ENCODE results near the gene HIPK1.

HIPK1 gene

DNA sequence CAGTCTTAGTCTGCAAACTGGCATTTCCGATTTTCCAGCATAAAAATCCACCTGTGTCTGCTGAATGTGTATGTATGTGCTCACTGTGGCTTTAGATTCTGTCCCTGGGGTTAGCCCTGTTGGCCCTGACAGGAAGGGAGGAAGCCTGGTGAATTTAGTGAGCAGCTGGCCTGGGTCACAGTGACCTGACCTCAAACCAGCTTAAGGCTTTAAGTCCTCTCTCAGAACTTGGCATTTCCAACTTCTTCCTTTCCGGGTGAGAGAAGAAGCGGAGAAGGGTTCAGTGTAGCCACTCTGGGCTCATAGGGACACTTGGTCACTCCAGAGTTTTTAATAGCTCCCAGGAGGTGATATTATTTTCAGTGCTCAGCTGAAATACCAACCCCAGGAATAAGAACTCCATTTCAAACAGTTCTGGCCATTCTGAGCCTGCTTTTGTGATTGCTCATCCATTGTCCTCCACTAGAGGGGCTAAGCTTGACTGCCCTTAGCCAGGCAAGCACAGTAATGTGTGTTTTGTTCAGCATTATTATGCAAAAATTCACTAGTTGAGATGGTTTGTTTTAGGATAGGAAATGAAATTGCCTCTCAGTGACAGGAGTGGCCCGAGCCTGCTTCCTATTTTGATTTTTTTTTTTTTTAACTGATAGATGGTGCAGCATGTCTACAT, 47.6 kb downstream of the HIPK1 start:
- Histone ChIP-seq H3K27me3 (ENCODE audit: control insufficient read depth, insufficient read depth, low read length) (no peaks in the 10 kb centered on the region), H3K4me3 (ENCODE audit: low read length) (no peak overlapping the region), H3K9ac (ENCODE audit: low read length) (no peak overlapping the region), H3K27ac (ENCODE audit: low read length) (peak overlapping the region; percentile 4), H3K9me3 (ENCODE audit: control insufficient read depth, low read depth, low read length) (no peaks in the 10 kb centered on the region), H3K4me1 (ENCODE audit: control insufficient read depth, low read depth, low read length) (peaks cover 56% of the 10 kb centered on the region), H3K36me3 (ENCODE audit: control insufficient read depth, low read depth, low read length) (peaks cover 21% of the 10 kb centered on the region)

DNA sequence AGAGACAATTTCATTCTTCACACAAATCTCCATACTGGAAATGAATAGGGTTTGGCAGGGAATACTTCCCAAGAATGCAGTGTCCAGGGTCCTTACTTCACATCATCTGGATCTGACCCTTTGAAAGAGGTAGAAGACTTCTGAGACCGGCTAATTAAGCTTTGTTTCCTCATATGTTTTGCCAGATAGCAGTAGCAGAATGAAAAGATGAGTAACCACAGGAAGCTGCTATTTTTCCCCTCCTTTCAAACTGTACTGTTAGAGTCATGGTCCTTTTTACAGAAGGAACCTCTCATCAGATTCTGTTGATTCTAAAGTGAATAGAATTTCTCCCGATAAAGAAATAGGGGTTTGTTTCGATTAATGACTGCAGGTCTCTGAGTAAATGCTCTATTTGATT, 48.8 kb downstream of the HIPK1 start:
- H3K9ac ChIP-seq (ENCODE audit: low read length), result no peak overlapping the region
- H3K4me1 ChIP-seq (ENCODE audit: control insufficient read depth, low read depth, low read length), result peaks cover 67% of the 10 kb centered on the region
- H3K36me3 ChIP-seq (ENCODE audit: control insufficient read depth, low read depth, low read length), result peaks cover 10% of the 10 kb centered on the region
- no peaks in the 10 kb centered on the region for H3K9me3 ChIP-seq (ENCODE audit: control insufficient read depth, low read depth, low read length)
- no peaks in the 10 kb centered on the region for H3K27me3 ChIP-seq (ENCODE audit: control insufficient read depth, insufficient read depth, low read length)
- H3K4me3 ChIP-seq (ENCODE audit: low read length), result no peak overlapping the region
- no peak overlapping the region for H3K27ac ChIP-seq (ENCODE audit: low read length)

DNA sequence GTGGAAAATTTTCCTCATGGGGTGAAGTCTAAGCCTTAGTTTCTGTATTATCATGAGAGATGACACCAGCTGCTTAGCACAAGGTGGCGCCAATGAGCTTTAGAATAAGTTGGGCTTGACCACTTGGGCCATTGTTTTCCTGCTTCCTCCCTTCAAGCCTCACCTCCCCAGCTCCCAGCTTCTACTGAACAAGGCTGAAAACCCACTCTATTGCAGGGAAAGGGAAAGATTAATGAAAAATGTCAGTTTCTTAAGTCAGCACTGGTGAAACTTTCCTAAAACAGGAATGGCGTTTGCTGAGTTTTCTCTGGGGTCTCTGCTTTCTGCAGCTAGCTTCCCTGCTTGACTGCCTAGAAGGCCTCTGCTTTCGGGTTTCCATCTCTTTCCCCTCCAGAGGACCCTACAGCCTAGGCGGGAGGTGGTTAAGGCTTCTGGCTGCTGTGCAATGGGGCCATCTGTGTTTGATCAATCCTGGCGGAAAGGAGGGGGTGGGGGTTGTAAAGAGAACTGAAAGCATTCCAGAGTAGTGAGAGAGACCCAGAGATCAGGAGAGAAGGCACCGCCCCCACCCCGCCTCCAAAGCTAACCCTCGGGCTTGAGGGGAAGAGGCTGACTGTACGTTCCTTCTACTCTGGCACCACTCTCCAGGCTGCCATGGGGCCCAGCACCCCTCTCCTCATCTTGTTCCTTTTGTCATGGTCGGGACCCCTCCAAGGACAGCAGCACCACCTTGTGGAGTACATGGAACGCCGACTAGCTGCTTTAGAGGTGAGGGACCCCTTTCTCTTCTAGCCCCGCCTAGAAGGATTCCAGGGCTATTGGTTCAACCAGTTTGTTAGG, 50.0 kb downstream of the HIPK1 start, which contains the start of gene OLFML3:
OLFML3 (plus strand) TSS at position 612 of the 840 bp plus-strand sequence; CDS start at position 655, 43 bp downstream.
- Histone ChIP-seq H3K27ac (ENCODE audit: low read length) (peak within 1 kb of the TSS; percentile 89), H3K9ac (ENCODE audit: low read length) (peak within 1 kb of the TSS; percentile 61), H3K4me1 (ENCODE audit: control insufficient read depth, low read depth, low read length) (peaks cover 72% of the 10 kb centered on the region)

DNA sequence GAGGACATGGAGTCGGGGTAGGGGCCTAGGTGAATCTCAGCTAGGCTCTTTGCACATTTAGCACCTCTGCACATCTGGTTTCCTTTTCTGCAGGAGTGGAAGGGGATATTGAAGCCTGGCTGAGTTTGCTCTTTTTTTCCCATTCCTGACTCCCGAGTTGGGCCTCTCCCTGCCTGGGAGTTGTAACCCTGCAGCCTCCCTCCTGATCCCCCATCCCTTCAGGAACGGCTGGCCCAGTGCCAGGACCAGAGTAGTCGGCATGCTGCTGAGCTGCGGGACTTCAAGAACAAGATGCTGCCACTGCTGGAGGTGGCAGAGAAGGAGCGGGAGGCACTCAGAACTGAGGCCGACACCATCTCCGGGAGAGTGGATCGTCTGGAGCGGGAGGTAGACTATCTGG, 51.0 kb downstream of the HIPK1 start:
- Histone ChIP-seq H3K27ac (ENCODE audit: low read length) (no peak overlapping the region), H3K9me3 (ENCODE audit: control insufficient read depth, low read depth, low read length) (no peaks in the 10 kb centered on the region), H3K4me1 (ENCODE audit: control insufficient read depth, low read depth, low read length) (peaks cover 69% of the 10 kb centered on the region), H3K4me3 (ENCODE audit: low read length) (peak overlapping the region; percentile 37), H3K27me3 (ENCODE audit: control insufficient read depth, insufficient read depth, low read length) (no peaks in the 10 kb centered on the region), H3K36me3 (ENCODE audit: control insufficient read depth, low read depth, low read length) (peaks cover 2% of the 10 kb centered on the region), H3K9ac (ENCODE audit: low read length) (no peak overlapping the region)

More for the DNA sequence above, 50.0 kb downstream of the HIPK1 start, which contains the start of gene OLFML3:
- peak within 1 kb of the TSS; percentile 37 for H3K4me3 ChIP-seq (ENCODE audit: low read length)
- H3K27me3 ChIP-seq (ENCODE audit: control insufficient read depth, insufficient read depth, low read length), result no peaks in the 10 kb centered on the region
- H3K36me3 ChIP-seq (ENCODE audit: control insufficient read depth, low read depth, low read length), result peaks cover 2% of the 10 kb centered on the region
- no peaks in the 10 kb centered on the region for H3K9me3 ChIP-seq (ENCODE audit: control insufficient read depth, low read depth, low read length)

DNA sequence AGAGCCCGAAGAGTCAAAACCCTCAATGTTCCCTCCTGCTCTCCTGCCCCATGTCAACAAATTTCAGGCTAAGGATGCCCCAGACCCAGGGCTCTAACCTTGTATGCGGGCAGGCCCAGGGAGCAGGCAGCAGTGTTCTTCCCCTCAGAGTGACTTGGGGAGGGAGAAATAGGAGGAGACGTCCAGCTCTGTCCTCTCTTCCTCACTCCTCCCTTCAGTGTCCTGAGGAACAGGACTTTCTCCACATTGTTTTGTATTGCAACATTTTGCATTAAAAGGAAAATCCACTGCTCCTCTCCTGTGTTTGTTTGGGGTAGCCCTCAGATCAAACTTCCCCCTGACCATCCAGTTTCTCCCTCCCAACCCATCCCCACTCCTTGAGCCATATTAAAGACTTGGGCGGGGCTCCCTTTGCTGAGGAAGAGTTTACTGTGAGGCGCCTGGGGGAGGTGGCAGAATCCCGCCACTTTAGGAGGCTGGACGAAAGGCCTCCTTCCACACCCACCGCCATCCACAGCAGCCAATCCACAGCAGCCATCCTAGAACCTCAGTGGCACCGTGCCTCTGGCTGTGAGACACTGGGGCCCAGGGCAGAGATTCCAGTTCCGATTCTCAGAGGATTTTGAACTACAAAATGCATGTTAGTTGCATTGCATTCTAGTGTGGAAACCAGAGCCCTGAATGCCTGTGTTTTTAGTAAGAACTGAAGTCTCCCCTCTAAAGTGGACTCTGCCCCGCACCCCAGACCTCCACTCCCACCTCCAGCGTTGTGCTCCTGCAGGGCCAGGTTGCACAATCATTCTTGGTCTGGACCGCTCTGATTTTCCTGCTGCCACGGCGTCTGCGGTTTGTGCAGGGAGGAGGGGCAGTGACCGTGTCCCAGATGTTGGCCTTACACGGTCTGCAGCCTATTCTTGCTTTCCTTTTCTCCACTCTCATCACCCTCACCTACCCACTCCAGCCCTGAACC, 53.1 kb downstream of the HIPK1 start:
- Histone ChIP-seq H3K9ac (ENCODE audit: low read length) (no peak overlapping the region), H3K27me3 (ENCODE audit: control insufficient read depth, insufficient read depth, low read length) (no peaks in the 10 kb centered on the region)

DNA sequence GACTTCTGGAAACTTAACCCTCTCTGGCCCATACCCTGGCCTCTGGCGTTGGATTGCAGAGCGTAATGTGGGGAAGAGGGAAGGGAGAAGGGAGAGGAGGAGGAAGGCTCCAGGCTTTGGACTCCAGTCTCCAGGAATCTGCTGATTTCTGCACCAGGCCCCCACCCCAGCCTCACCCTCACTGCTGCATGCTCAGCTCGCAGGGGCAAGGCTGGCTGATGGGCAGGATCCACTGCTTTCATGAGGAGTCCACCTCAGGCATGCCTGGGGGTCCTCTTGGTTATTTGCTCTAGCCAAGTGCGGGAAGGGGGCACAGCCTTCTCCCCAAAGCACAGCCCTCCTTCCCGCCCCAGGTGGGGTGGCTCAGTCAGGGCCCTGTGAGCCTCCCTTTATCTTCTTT, 53.8 kb downstream of the HIPK1 start:
- Histone ChIP-seq H3K9ac (ENCODE audit: low read length) (no peak overlapping the region), H3K4me1 (ENCODE audit: control insufficient read depth, low read depth, low read length) (peaks cover 44% of the 10 kb centered on the region), H3K27me3 (ENCODE audit: control insufficient read depth, insufficient read depth, low read length) (no peaks in the 10 kb centered on the region), H3K36me3 (ENCODE audit: control insufficient read depth, low read depth, low read length) (peaks cover 2% of the 10 kb centered on the region), H3K4me3 (ENCODE audit: low read length) (no peak overlapping the region), H3K9me3 (ENCODE audit: control insufficient read depth, low read depth, low read length) (no peaks in the 10 kb centered on the region), H3K27ac (ENCODE audit: low read length) (no peak overlapping the region)

More for the DNA sequence above, 53.1 kb downstream of the HIPK1 start:
- Histone ChIP-seq H3K36me3 (ENCODE audit: control insufficient read depth, low read depth, low read length) (peaks cover 2% of the 10 kb centered on the region), H3K27ac (ENCODE audit: low read length) (no peak overlapping the region), H3K9me3 (ENCODE audit: control insufficient read depth, low read depth, low read length) (no peaks in the 10 kb centered on the region), H3K4me3 (ENCODE audit: low read length) (no peak overlapping the region), H3K4me1 (ENCODE audit: control insufficient read depth, low read depth, low read length) (peaks cover 49% of the 10 kb centered on the region)

DNA sequence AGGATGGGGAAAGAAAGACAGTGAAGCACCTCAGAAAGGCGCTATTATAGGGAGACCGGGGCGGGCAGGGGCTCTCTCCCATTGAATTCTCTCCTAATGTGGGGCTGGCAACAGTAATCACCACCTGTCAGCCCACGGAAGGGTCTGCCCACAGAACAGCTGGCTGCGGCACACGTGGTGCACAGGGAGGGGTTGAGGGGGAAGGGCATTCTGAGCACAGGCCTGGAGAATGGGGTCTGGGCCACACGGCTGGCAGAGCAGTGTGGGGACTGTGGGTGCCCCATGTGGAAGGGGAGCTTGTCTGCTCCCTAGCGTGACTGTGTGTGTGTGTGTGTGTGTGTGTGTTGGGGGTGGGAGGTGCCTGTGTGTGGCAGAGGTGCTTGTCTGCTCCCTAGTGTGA, 54.3 kb downstream of the HIPK1 start:
- Histone ChIP-seq H3K9me3 (ENCODE audit: control insufficient read depth, low read depth, low read length) (no peaks in the 10 kb centered on the region), H3K4me3 (ENCODE audit: low read length) (no peak overlapping the region), H3K4me1 (ENCODE audit: control insufficient read depth, low read depth, low read length) (peaks cover 40% of the 10 kb centered on the region), H3K36me3 (ENCODE audit: control insufficient read depth, low read depth, low read length) (peaks cover 2% of the 10 kb centered on the region), H3K27me3 (ENCODE audit: control insufficient read depth, insufficient read depth, low read length) (no peaks in the 10 kb centered on the region), H3K9ac (ENCODE audit: low read length) (no peak overlapping the region), H3K27ac (ENCODE audit: low read length) (no peak overlapping the region)

DNA sequence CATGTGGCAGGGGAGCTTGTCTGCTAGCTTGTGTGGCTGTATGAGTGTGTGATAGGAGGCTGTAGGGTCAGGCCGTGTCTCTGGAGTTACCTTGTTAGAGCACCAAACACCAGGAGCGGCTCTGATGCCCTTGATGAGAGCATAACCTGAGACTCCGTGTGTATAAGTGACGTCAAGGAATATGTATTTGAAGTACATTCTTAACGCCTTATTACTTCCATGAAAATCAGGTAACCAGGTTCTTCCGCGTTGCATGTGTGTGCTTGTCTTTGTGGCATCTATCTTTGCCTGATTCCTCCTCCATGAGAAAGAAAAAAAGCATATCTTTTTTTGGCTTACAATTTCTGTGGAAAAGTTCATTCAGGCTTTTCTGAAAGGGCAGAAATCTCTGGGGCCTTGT, 54.7 kb downstream of the HIPK1 start:
- no peak overlapping the region for H3K4me3 ChIP-seq (ENCODE audit: low read length)
- H3K4me1 ChIP-seq (ENCODE audit: control insufficient read depth, low read depth, low read length), result peaks cover 36% of the 10 kb centered on the region
- H3K9ac ChIP-seq (ENCODE audit: low read length), result no peak overlapping the region
- H3K27me3 ChIP-seq (ENCODE audit: control insufficient read depth, insufficient read depth, low read length), result no peaks in the 10 kb centered on the region
- no peak overlapping the region for H3K27ac ChIP-seq (ENCODE audit: low read length)
- peaks cover 2% of the 10 kb centered on the region for H3K36me3 ChIP-seq (ENCODE audit: control insufficient read depth, low read depth, low read length)
- no peaks in the 10 kb centered on the region for H3K9me3 ChIP-seq (ENCODE audit: control insufficient read depth, low read depth, low read length)

DNA sequence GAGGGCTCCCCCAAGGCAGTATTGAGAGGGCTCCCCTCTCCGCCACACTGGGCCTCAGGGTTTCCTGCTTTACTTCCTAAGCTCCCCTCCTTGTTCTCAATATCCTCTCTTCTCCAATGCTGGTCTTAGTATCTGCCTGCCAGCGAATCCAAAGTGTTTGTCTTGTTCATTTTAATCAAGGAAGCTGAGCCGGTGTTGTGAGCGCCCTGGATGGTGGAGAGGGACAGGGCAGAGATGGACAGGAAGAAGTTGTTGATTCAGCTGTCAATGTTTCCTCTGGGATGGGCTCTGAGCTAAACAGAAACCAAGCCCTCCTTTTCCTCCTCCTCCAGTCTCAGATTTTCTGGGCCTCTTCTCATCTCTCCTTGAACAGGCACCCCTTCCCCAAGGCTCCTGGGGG, 55.6 kb downstream of the HIPK1 start:
- H3K27ac ChIP-seq (ENCODE audit: low read length), result no peak overlapping the region
- H3K9ac ChIP-seq (ENCODE audit: low read length), result no peak overlapping the region
- H3K4me1 ChIP-seq (ENCODE audit: control insufficient read depth, low read depth, low read length), result peaks cover 27% of the 10 kb centered on the region
- no peaks in the 10 kb centered on the region for H3K27me3 ChIP-seq (ENCODE audit: control insufficient read depth, insufficient read depth, low read length)
- no peaks in the 10 kb centered on the region for H3K9me3 ChIP-seq (ENCODE audit: control insufficient read depth, low read depth, low read length)
- no peak overlapping the region for H3K4me3 ChIP-seq (ENCODE audit: low read length)
- H3K36me3 ChIP-seq (ENCODE audit: control insufficient read depth, low read depth, low read length), result peaks cover 2% of the 10 kb centered on the region

DNA sequence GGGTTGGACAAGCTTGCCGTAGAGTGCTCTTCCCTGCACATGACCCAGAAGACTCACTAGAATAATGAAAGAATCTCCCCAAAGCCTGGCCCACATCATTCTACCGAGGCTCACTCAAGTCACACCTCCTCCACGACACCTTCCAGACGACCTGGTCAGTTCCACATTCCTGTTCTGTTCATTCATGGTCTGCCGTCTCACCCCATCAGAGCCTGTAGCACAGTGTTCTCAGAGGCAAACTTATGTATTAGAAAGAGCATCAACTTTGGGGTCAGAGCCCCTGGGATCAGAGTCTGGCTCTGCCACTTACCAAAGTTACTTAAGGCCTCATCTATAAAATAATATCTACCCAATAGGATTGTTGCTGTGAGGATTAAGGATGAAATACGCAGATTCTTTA, 57.7 kb downstream of the HIPK1 start:
- peaks cover 16% of the 10 kb centered on the region for H3K4me1 ChIP-seq (ENCODE audit: control insufficient read depth, low read depth, low read length)
- H3K9me3 ChIP-seq (ENCODE audit: control insufficient read depth, low read depth, low read length), result no peaks in the 10 kb centered on the region
- H3K27me3 ChIP-seq (ENCODE audit: control insufficient read depth, insufficient read depth, low read length), result no peaks in the 10 kb centered on the region
- H3K4me3 ChIP-seq (ENCODE audit: low read length), result no peak overlapping the region
- H3K36me3 ChIP-seq (ENCODE audit: control insufficient read depth, low read depth, low read length), result no peaks in the 10 kb centered on the region
- H3K9ac ChIP-seq (ENCODE audit: low read length), result no peak overlapping the region
- H3K27ac ChIP-seq (ENCODE audit: low read length), result no peak overlapping the region

DNA sequence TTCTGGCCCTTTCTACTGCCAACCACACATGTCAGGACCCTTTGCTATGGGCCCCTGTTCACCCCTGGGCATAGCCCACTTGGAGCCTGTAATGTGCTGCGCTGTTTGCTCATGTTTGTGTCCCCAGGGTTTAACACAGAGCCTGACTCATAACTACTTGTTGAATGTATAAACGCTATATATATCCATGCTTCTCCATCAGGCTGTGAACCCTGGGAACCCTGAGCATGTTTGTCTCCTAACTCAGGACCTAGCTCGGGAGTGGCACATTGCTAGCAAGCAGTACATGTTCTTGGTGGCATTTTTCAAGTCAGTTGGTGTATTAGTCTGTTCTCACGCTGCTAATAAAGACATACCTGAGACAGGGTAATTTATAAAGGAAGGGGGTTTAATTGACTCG, 58.1 kb downstream of the HIPK1 start:
- Histone ChIP-seq H3K9me3 (ENCODE audit: control insufficient read depth, low read depth, low read length) (no peaks in the 10 kb centered on the region), H3K27me3 (ENCODE audit: control insufficient read depth, insufficient read depth, low read length) (no peaks in the 10 kb centered on the region), H3K4me1 (ENCODE audit: control insufficient read depth, low read depth, low read length) (peaks cover 12% of the 10 kb centered on the region), H3K27ac (ENCODE audit: low read length) (no peak overlapping the region), H3K9ac (ENCODE audit: low read length) (no peak overlapping the region), H3K36me3 (ENCODE audit: control insufficient read depth, low read depth, low read length) (no peaks in the 10 kb centered on the region), H3K4me3 (ENCODE audit: low read length) (no peak overlapping the region)

All from iPS-18a (cell line).